Right renal cortex interstitium (tissue), 3 donors: Measurements from ENCODE around the gene PRRT2. TPM values are rescaled to one million over a fixed set of nuclear protein-coding genes. Genes with fewer than 3 reads are reported as not detected.
A peak's percentile ranks its signal among the peaks of the same experiment; 100 is the strongest.

Source experiments
- DNase-seq, 3 donors: peaks; one replicate each; pipeline ENCODE4 v3.0.0-alpha.2; 2013; ENCODE audit warnings: low read depth in 3 of 3, low spot score in 2 of 3
- polyA plus RNA-seq, 3 donors: library from polyadenylated mRNA; unstranded; fragments of 120-200 nt; gene quantifications; one replicate each; pipeline ENCODE4 v1.2.1, GENCODE V29; 2013; ENCODE audit not compliant: insufficient read length in 3 of 3

PRRT2 gene
- polyA plus RNA-seq, 3 donors, result 6.5 to 12.4 (median 8.4) TPM

GRCh38 chr16:29854520-29855100, 42.6 kb downstream of the PRRT2 start:
- DNase-seq, result no peak

GRCh38 chr16:29857133-29857760, 45.3 kb downstream of the PRRT2 start:
- DNase-seq, result no peak

GRCh38 chr16:29858149-29858849, 46.3 kb downstream of the PRRT2 start:
- no peak for DNase-seq

- no peak for DNase-seq
Observed at GRCh38 chr16:29858974-29859373, 47.0 kb downstream of the PRRT2 start.

GRCh38 chr16:29860218-29860617, 48.2 kb downstream of the PRRT2 start:
- DNase-seq, result no peak

GRCh38 chr16:29862383-29862883, 50.4 kb downstream of the PRRT2 start:
- DNase-seq, result no peak

- peak; percentile 93 to 96 (median 95) for DNase-seq
Observed at GRCh38 chr16:29862884-29863668, 51.1 kb downstream of the PRRT2 start, which contains the start of gene CDIPT. TSS of gene CDIPT (minus strand) at chr16:29863226. CDS start at chr16:29862857, 369 bp downstream.

- DNase-seq, result no peak
Observed at GRCh38 chr16:29863669-29863984, 51.6 kb downstream of the PRRT2 start.

- no peak for DNase-seq
Observed at GRCh38 chr16:29864205-29864604, 52.2 kb downstream of the PRRT2 start.

Other genes starting within 250 kb of the PRRT2 start
- gene SPN, start 148.9 kb upstream of the PRRT2 start, polyA plus RNA-seq, result 1 to 10 TPM; 2.2 to 2.6 (median 2.6) TPM
- gene QPRT, start 133.0 kb upstream of the PRRT2 start, polyA plus RNA-seq, result 100 to 1,000 TPM; 115 to 144 (median 131) TPM
- gene C16orf54, start 66.2 kb upstream of the PRRT2 start, polyA plus RNA-seq, result under 1 TPM; 0.17 to 0.28 (median 0.26) TPM
- gene ZG16, start 33.9 kb upstream of the PRRT2 start, polyA plus RNA-seq, result under 1 TPM in 1 of 3 donors, not detected in 2; 0.06 TPM
- 10 to 100 TPM; 67.5 to 70.9 (median 68.8) TPM for gene KIF22, start 21.4 kb upstream of the PRRT2 start, polyA plus RNA-seq
- gene MAZ, start 5.7 kb upstream of the PRRT2 start, polyA plus RNA-seq, result 100 to 1,000 TPM; 273 to 320 (median 302) TPM
- 10 to 100 TPM; 28.0 to 30.5 (median 29.7) TPM for gene PAGR1, start 4.0 kb downstream of the PRRT2 start, polyA plus RNA-seq
- gene MVP, start 8.3 kb downstream of the PRRT2 start, polyA plus RNA-seq, result 10 to 100 TPM; 18.1 to 22.6 (median 20.0) TPM
- gene CDIPT, start 51.0 kb downstream of the PRRT2 start, polyA plus RNA-seq, result 100 to 1,000 TPM in 1 of 3 donors, 10 to 100 TPM in 2; 85.9 to 102 (median 89.9) TPM
- 10 to 100 TPM in 1 of 3 donors, 1 to 10 TPM in 2; 9.0 to 10.8 (median 9.5) TPM for gene SEZ6L2, start 87.4 kb downstream of the PRRT2 start, polyA plus RNA-seq
- under 1 TPM; 0.52 to 0.87 (median 0.54) TPM for gene ASPHD1, start 88.3 kb downstream of the PRRT2 start, polyA plus RNA-seq
- gene KCTD13, start 114.0 kb downstream of the PRRT2 start, polyA plus RNA-seq, result 10 to 100 TPM; 13.8 to 15.7 (median 14.2) TPM
- 100 to 1,000 TPM in 1 of 3 donors, 10 to 100 TPM in 2; 93.1 to 107 (median 96.3) TPM for gene TMEM219, start 149.9 kb downstream of the PRRT2 start, polyA plus RNA-seq
- gene TAOK2, start 161.7 kb downstream of the PRRT2 start, polyA plus RNA-seq, result 10 to 100 TPM; 33.6 to 36.9 (median 36.4) TPM
- 10 to 100 TPM; 16.2 to 18.8 (median 18.0) TPM for gene HIRIP3, start 183.4 kb downstream of the PRRT2 start, polyA plus RNA-seq
- gene INO80E, start 184.0 kb downstream of the PRRT2 start, polyA plus RNA-seq, result 10 to 100 TPM; 34.5 to 37.9 (median 36.7) TPM
- gene DOC2A, start 198.8 kb downstream of the PRRT2 start, polyA plus RNA-seq, result 1 to 10 TPM; 1.6 to 2.3 (median 1.7) TPM
- gene C16orf92, start 211.0 kb downstream of the PRRT2 start, polyA plus RNA-seq, result not detected
- under 1 TPM; 0.60 to 0.93 (median 0.90) TPM for gene TLCD3B, start 219.1 kb downstream of the PRRT2 start, polyA plus RNA-seq